NCI-H82 treated with DMSO at 0.1 percent for 48 hours (cell line): Measurements from ENCODE around the gene UBE3D.
"Not testable (repeated sequence)": the region's sequence is repeated elsewhere in the genome, so short reads cannot be mapped to it uniquely, and the experiment has no call there.

Source experiments
- DNase-seq: peaks from one replicate; lab custom pipeline; 2025; ENCODE audit not compliant: unreplicated experiment; lab: John Stamatoyannopoulos, UW

Gene UBE3D

DNA sequence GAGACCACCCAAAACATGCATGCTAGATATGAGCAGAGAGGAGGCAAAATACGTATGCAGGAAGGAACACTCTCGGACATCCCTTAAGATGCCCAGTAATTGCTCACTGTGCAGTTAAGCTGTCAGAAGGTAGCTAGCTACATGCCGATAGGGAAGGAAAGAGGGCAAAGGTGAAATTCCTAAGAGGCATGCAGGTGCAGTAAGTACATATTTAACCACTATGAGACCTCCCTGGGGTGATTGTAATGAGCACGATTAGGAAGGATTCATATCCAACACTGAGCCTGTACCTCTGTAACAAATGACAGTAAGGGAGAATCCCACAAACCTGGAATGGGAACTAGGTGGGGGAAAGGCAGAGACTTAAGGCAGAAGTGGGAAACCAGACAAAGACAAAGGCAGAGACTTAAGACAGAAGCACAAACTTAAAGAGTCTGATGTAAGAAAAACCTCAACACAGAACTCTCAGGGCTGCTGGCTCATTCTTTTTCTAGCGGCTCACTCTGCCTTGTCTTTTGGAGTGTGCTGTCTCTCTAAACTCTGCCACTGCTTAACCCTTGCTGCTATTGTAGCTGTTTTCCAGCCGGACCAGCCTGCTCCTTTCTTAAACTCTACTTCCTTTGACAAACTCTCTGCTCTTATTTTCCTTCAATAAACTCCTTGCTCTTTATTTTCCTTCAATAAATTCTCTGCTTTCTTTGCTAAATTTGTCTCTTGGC, 148.1 kb downstream of the UBE3D start:
- DNase-seq, result no peak

DNA sequence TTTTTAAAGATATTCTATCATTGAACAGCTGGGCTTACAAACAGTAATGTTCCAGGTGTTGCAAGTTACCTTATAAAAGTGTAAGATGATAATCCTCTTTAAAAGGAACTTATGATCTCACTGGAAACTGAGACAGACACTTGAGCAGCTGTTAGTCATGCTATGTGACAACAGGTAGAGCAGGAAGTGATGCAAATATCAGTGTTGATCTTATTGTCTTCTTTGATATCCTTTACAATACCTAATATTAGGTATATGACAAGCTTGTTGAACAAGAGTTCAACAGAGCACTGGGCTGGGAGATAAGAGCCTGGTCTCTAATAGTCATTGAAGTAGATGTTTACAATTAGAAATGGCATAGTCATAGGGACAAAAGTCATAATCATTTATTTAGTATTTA, 150.0 kb downstream of the UBE3D start:
- DNase-seq, result no peak

- DNase-seq, result no peak
These were observed 151.1 kb downstream of the UBE3D start for GRCh38 chr6:82914511-82914910.

GRCh38 chr6:82910820-82911219, 154.8 kb downstream of the UBE3D start:
- DNase-seq, result no peak

DNA sequence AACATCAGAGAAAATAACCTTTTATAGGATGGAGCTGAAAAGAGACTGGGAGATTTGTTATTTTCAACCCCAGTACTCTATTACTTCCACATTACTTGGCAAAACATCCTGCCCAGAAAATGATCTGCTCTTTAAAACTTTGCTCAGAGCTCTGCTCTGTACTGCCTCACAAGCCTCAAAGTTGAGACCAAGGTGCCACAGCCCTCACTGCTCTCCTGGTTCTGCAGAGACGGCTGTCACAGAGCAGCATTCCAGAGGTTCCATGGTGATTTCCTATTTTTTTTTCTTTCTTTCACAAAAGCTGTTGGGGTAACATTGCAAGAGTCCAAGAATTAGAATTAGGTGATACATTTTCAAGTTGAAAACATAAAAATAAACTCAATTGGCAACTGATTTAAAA, 155.2 kb downstream of the UBE3D start:
- DNase-seq, result no peak

DNA sequence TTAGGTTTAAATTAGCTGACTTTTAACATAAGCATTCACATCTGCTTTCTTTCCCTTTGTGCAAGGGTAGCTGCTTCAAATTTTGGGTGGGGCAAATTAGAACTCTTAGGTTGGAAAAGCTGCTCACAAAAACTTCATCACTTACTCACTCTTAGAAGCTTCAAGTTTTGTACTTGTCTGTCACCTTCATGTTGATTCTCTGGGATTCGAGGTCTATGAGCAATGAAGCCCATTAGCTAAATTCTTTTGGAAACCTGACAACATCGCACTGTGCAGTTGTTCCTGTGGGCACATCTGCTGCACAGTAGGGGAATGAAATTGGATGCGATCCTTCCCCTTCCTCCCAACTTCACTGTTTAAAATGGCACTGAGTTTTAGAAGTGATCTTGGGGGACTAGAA, 156.1 kb downstream of the UBE3D start:
- no peak for DNase-seq

- DNase-seq, result no peak
These were observed 157.0 kb downstream of the UBE3D start for GRCh38 chr6:82908661-82909060.

- DNase-seq, result no peak
These were observed 158.7 kb downstream of the UBE3D start for GRCh38 chr6:82906951-82907350.

DNA sequence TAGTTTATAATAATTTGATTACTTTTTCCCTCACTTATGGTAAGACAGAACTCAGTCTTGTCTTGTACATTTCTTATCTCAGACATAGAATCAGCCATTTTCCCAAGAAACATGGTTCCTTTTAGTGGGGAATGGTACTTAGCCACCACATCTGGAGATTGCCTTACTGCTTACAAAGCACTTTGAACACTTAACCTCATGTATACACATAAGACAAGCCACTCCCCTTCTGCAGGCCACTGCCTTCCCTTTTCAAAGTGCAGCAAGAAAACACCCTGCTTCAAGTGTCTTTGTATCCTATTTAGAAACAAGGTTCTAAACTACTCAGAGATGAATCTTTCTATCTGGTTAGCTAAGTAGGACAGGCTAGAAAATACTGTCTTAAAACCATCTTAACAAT, 159.2 kb downstream of the UBE3D start:
- no peak for DNase-seq

- no peak for DNase-seq
These were observed 160.8 kb downstream of the UBE3D start for GRCh38 chr6:82904860-82905259.

DNA sequence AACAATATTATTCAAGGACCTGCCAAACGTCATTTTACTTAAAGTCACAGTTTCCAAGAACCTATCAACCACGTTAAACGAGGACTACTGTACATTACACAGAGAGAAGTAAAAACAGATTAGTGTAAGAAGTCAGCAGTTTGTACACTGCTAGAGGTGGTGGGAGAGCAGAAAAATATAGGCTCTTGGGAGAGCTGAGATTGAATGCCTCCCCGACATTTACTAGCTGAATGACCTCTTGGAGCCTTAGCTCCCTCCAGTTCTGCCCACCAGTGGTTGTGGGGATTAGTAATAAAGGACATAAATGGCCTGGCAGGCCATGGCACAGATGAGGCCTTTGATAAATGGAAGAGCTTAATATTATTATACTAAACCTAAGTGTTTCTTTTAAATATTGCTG, 161.4 kb downstream of the UBE3D start:
- DNase-seq, result no peak

- DNase-seq, result no peak
These were observed 163.4 kb downstream of the UBE3D start for GRCh38 chr6:82902290-82902689.

- DNase-seq, result no peak
These were observed 170.9 kb downstream of the UBE3D start for GRCh38 chr6:82894653-82895259.

DNA sequence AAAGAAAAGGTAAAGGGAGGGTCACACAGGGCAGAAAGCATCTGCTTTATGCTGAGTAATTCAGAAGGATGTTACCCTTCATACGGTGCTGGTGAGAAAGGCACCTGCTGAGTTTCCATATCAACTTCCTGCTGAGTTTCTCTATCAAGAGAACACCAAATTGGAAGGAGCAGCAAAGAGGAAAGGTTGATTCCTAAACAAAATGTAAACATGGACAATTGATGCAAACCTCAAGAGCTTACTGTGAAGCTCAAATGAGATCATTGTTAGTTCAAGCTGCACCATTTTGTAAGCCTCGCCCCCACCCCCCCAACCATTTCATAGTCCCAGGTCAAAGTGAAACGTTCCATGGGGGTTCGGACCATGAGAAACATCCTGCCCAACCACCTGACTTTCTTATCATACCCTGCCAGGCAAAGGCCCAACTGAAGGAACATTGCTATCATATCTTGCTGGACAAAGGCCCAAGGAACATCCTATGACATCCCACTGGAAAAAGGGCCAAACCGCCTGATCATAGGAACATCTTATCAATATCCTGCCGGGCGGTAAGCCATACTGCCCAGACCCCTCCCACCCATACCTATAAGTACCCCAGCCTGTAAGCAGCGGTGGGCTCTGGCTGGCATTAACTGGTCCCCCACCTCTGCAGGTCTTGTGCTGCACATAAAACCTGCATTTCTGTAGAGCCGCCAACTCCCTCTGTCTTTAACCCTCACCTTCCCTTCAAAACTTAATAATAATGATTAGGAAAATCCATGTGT, 171.6 kb downstream of the UBE3D start:
- DNase-seq, result no peak

GRCh38 chr6:82891503-82891902, 174.1 kb downstream of the UBE3D start:
- not testable (repeated sequence) for DNase-seq

GRCh38 chr6:82891076-82891475, 174.6 kb downstream of the UBE3D start:
- no peak for DNase-seq

GRCh38 chr6:82890240-82890639, 175.4 kb downstream of the UBE3D start:
- DNase-seq, result no peak

- no peak for DNase-seq
These were observed 176.5 kb downstream of the UBE3D start for GRCh38 chr6:82889143-82889542.

DNA sequence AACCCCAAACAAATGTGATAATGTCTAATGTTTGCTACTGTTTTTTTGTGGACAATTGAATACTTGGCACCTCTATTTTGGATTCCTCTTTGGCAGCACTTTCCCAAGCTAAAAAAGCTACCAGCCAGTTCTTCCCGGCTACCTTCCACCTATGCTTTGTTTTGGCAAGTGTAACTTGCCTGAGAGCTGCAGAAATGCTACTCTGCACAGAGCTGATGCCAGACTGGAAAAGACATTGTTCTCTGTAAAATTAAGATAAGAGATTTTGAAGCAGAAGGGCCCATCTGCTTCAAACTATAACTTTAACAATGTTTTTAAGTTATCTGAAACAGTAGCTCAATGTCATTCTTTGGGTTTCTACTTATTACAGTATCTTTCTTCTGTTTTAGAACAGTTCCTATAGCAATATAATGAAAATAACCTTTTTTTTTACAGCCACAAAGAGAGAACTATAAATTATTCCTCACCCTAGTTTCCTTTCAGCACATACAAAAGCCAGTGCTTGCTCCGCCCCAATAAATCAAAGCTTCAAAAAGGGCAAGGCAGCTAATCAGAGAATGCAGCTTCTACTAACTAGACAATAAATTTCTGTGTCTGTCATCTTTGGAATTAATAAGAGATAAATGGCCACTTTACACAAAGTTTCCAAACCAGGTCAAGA, 183.1 kb downstream of the UBE3D start:
- DNase-seq, result no peak

GRCh38 chr6:82881519-82881918, 184.1 kb downstream of the UBE3D start:
- DNase-seq, result no peak

DNA sequence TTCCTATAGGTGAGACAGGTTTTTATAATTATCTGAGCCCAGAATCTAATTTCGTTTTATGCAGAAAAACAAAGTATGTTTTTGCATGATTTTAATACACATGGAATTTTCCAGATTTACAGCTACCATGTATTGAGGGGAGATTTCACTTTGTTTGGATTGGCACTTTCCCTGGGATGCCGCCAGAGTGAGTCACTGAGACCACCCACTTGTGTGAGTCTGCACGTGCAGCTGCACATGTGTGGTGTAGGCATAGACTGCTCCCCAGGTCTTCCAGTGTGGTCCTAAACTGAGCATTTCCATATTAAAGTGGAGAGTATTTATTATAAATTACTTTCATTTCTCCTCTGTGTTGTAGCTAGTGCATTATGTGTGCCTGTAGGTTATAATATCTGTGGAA, 186.8 kb downstream of the UBE3D start:
- DNase-seq, result no peak
